ENCODE results near the gene KLF3.

KLF3 gene

DNA sequence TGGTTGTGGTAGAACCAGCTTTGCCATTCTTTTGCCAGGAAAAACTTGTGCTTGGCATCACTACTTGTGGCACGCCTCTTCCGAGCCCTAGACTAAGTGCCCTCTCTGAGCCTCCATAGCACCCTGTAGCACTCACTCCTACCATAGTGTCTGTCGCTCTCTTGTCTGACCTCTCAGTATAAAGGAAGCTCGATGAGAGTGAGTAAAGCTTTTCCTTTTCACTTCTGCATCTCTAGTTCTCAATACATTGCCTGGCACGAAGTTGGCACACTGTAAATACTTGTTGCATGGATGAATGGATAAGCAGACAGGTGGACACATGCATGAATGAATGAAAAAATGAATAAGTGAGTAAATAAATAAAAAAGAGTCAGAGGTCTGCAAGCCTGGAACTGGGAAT is 70.4 kb downstream of the KLF3 start:
- ChIA-PET CTCF (interaction anchor here (0.8 to 2.6 kb wide), 9 partner anchors 9 to 414 kb away, joined by 3 to 14 read pairs (median 3); partner anchors contain the start of genes TLR1 and TLR10), POLR2A (no interaction called here)
- no peak for DNase-seq (ENCODE audit: extremely low spot score)
- TF ChIP-seq, protein P1, sequence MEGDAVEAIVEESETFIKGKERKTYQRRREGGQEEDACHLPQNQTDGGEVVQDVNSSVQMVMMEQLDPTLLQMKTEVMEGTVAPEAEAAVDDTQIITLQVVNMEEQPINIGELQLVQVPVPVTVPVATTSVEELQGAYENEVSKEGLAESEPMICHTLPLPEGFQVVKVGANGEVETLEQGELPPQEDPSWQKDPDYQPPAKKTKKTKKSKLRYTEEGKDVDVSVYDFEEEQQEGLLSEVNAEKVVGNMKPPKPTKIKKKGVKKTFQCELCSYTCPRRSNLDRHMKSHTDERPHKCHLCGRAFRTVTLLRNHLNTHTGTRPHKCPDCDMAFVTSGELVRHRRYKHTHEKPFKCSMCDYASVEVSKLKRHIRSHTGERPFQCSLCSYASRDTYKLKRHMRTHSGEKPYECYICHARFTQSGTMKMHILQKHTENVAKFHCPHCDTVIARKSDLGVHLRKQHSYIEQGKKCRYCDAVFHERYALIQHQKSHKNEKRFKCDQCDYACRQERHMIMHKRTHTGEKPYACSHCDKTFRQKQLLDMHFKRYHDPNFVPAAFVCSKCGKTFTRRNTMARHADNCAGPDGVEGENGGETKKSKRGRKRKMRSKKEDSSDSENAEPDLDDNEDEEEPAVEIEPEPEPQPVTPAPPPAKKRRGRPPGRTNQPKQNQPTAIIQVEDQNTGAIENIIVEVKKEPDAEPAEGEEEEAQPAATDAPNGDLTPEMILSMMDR (IDR thresholded peaks at IDR 0.05; ENCODE audit: control extremely low read depth, extremely low read depth, low read depth, missing control alignments) = no peak

DNA sequence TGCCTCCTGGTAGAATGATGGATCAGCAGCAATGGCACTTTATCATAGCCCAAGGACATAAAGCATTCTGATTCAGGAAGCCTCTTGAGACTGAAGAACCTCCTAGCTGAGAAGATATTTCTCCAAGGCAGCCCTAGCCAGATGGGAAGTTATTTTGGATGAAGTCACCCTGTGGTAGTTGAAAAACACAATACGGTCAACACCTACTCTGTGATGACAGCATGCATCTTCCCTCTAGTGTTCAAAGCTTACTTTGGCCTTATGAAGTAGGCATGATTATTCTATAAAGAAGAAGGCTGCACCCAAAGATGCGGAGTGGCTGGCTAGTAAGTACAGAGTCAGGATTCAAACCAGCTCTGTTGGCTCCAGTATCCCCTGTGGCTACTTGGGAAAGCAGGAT is 70.9 kb downstream of the KLF3 start:
- no peak for DNase-seq (ENCODE audit: extremely low spot score)
- TF ChIP-seq, protein P1 (IDR thresholded peaks at IDR 0.05; ENCODE audit: control extremely low read depth, extremely low read depth, low read depth, missing control alignments) = no peak
- POLR2A ChIA-PET = no interaction called here
- CTCF ChIA-PET = interaction anchor here (0.8 to 2.6 kb wide), 10 partner anchors 8 to 558 kb away, joined by 3 to 14 read pairs (median 4); partner anchors contain the start of gene TLR1

DNA sequence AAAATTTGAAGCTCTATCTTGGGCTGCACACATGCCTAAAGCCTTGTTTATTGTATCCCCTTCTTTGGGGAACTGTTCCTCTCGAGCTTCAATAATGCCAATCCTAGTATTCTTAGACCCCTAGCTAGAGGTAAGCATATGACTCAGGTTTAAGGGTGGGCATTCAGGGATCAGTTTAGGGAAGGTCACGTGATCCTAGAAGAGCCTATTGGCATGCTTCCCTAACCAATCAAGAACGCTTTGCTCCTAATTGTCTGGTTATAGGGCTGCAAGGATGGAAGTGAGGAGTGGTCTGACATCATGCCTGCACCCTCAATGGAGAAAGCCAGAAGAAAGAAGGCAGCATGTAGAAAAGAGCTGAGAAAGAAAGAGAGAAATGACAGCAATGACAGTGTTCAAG is 71.9 kb downstream of the KLF3 start:
- POLR2A ChIA-PET = no interaction called here
- no peak for DNase-seq (ENCODE audit: extremely low spot score)
- CTCF ChIA-PET = interaction anchor here (0.9 to 2.6 kb wide), 9 partner anchors 7 to 559 kb away, joined by 3 to 14 read pairs (median 4); partner anchors contain the start of gene TLR10

DNA sequence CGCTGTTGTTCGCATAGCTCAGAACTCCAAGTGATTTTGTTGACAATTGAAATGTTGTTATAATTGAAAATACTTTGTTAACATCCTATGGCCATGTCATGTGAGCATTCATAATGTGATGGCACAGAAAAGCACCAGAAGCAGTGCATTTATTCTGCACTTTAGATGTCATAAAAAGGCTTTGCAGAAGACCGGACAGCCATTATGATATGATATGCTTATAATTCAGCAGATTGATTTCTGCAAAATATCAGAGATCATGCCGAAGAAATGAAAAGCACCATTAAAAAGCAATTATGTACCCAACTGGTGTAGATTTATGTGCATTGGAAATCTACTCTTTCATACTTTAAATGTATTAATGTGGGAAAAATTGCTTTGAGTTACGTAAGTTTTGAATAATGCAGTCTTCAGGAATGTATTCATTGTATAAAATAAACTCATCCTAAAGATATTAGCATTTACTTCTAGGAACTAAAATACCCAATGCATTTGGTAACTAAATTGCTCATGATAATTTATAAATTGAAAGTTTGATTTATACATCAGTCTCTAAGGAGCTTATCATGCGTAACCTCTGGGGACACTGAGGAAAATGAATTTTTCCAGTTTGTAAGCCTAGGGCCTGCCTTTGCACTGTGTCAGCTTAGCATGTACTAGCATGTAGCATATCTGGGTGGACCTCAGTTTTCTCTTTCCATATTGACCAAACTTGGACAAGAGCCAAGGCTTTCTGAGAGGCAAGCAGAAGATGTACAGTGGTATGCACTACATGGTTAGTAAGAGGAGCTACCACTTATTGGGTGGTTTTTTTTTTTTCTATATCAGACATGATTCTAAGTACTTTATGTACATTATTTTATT is 75.2 kb downstream of the KLF3 start:
- TF ChIP-seq, protein P1 (IDR thresholded peaks at IDR 0.05; ENCODE audit: control extremely low read depth, extremely low read depth, low read depth, missing control alignments) = no peak

More for the DNA sequence above, 71.9 kb downstream of the KLF3 start:
- TF ChIP-seq, protein P1 (IDR thresholded peaks at IDR 0.05; ENCODE audit: control extremely low read depth, extremely low read depth, low read depth, missing control alignments) = no peak

DNA sequence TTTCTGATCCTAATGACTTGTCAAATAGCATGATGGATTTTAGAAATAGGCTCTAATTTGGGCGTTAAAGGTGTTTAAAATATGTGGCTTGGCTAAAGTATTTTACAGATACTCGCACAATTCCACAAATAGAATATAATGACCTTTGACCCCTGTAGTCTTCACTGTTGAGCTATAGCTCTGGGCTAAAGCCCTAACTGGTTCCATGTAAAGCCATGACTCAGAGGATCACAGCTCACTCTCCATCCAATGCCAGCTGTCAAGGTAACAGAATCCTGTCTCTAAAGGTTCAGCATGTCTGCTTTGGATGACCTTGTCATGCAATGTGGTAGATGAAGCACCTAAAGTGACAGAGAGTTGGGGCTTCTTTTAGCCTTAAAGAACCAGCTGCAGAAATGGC is 76.3 kb downstream of the KLF3 start:
- no peak for DNase-seq (ENCODE audit: extremely low spot score)
- ChIA-PET POLR2A (no interaction called here), CTCF (interaction anchor here (0.9 to 5.1 kb wide), 4 partner anchors 9 to 561 kb away, joined by 3 to 43 read pairs (median 23); no protein-coding TSS in a partner anchor)
- TF ChIP-seq, protein P1 (IDR thresholded peaks at IDR 0.05; ENCODE audit: control extremely low read depth, extremely low read depth, low read depth, missing control alignments) = no peak

More for the DNA sequence above, 75.2 kb downstream of the KLF3 start:
- no peak for DNase-seq (ENCODE audit: extremely low spot score)
- POLR2A ChIA-PET = no interaction called here
- CTCF ChIA-PET = interaction anchor here (0.8 to 5.1 kb wide), 5 partner anchors 8 to 560 kb away, joined by 3 to 43 read pairs (median 4); partner anchors contain the start of gene TLR10

DNA sequence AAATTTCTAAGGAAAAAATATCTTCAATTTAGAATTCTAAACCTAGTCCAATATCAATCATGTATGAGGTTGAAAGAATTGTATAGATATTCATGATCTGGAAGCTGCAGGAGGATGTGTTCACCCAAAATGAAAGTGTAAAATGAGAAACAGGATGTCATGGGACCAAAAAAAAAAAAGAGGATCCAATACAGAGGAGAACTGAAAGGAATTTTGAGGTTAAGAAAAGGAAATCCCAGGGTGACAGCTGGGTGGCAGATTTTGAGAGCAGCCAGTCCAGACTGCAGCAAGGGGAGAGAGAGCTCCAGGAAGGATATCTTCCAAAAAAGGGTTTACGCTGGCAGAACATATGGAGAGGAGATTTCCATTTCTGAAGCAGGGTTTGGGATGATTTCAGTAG is 79.9 kb downstream of the KLF3 start:
- ChIA-PET CTCF (interaction anchor here (0.8 to 5.1 kb wide), 8 partner anchors 9 to 630 kb away, joined by 3 to 43 read pairs (median 4); partner anchors contain the start of gene TLR10), POLR2A (interaction anchor here (0.7 kb wide), 1 partner anchor 38 kb away, joined by 3 read pairs; no protein-coding TSS in a partner anchor)
- DNase-seq (ENCODE audit: extremely low spot score) = no peak
- TF ChIP-seq, protein P1 (IDR thresholded peaks at IDR 0.05; ENCODE audit: control extremely low read depth, extremely low read depth, low read depth, missing control alignments) = no peak
